ENCODE data around the gene ATPAF1.
"Not testable (repeated sequence)": the region's sequence is repeated elsewhere in the genome, so short reads cannot be mapped to it uniquely, and the experiment has no call there.

ATPAF1 gene

DNA sequence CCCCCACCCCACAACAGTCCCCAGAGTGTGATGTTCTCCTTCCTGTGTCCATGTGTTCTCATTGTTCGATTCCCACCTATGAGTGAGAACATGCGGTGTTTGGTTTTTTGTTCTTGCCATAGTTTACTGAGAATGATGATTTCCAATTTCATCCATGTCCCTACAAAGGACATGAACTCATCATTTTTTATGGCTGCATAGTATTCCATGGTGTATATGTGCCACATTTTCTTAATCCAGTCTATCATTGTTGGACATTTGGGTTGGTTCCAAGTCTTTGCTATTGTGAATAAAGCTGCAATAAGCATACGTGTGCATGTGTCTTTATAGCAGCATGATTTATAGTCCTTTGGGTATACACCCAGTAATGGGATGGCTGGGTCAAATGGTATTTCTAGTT, 17.0 kb downstream of the ATPAF1 start:
- POLR2A ChIA-PET: not testable (repeated sequence)
- H3K36me3 ChIP-seq (ENCODE audit: control insufficient read depth in 4 of 4, insufficient read depth in 4 of 4, low read length in 3 of 4): peaks cover 23 to 57% (median 30%) of the 10 kb centered on the region in 4 experiments

DNA sequence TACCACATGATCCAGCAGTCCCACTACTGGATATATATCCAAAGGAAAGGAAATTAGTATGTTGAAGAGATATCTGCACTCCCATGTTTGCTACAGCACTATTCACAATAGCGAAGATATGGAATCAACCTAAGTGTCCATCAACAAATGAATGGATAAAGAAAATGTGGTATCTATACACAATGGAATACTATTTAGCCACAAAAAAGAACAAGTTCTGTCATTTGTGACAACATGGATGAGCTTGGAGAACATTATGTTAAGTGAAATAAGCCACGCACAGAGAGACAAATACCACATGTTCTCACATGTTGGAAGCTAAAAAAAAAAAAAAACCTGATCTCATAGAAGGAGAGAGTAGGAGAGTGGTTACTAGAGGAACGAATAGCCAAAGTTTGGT, 17.7 kb downstream of the ATPAF1 start:
- Histone ChIP-seq H3K4me3 (ENCODE audit: control insufficient read depth in 1 of 7, extremely low read depth in 1 of 7, insufficient read depth in 4 of 7, low read depth in 2 of 7, low read length in 6 of 7) (no peak overlapping the region), H3K9me3 (ENCODE audit: control extremely low read depth in 1 of 5, control insufficient read depth in 4 of 5, insufficient read depth in 2 of 5, low read depth in 1 of 5, low read length in 4 of 5) (peaks cover 0 to 26% (median 7%) of the 10 kb centered on the region in 5 experiments), H3K27ac (ENCODE audit: insufficient read depth in 1 of 2, low read depth in 1 of 2, low read length in 2 of 2, poor library complexity in 1 of 2, severe bottlenecking in 2 of 2) (no peak overlapping the region), H3K4me1 (ENCODE audit: control extremely low read depth in 1 of 4, control insufficient read depth in 4 of 4, insufficient read depth in 4 of 4, low read length in 3 of 4) (no peaks in the 10 kb centered on the region), H3K36me3 (ENCODE audit: control insufficient read depth in 4 of 4, insufficient read depth in 4 of 4, low read length in 3 of 4) (peaks cover 17 to 51% (median 23%) of the 10 kb centered on the region in 4 experiments), H3K27me3 (replicated peaks in 2 of 5; ENCODE audit: control insufficient read depth in 4 of 5, insufficient read depth in 5 of 5, low read length in 4 of 5) (no peaks in the 10 kb centered on the region)
- no peak for DNase-seq
- ChIA-PET CTCF (no interaction called here), POLR2A (no interaction called here)
- WGBS (ENCODE audit: insufficient coverage): no CpG with 5 or more reads among the region's 3 CpGs

More for the DNA sequence above, 17.0 kb downstream of the ATPAF1 start:
- H3K4me3 ChIP-seq (ENCODE audit: control insufficient read depth in 1 of 7, extremely low read depth in 1 of 7, insufficient read depth in 4 of 7, low read depth in 2 of 7, low read length in 6 of 7); H3K4me1 ChIP-seq (ENCODE audit: control extremely low read depth in 1 of 4, control insufficient read depth in 4 of 4, insufficient read depth in 4 of 4, low read length in 3 of 4); H3K27ac ChIP-seq (ENCODE audit: insufficient read depth in 1 of 2, low read depth in 1 of 2, low read length in 2 of 2, poor library complexity in 1 of 2, severe bottlenecking in 2 of 2); CTCF ChIA-PET; DNase-seq; H3K27me3 ChIP-seq (replicated peaks in 2 of 5; ENCODE audit: control insufficient read depth in 4 of 5, insufficient read depth in 5 of 5, low read length in 4 of 5): not testable (repeated sequence)
- H3K9me3 ChIP-seq (ENCODE audit: control extremely low read depth in 1 of 5, control insufficient read depth in 4 of 5, insufficient read depth in 2 of 5, low read depth in 1 of 5, low read length in 4 of 5): peaks cover 0 to 26% (median 7%) of the 10 kb centered on the region in 5 experiments
- WGBS (ENCODE audit: insufficient coverage): no CpG with 5 or more reads among the region's 3 CpGs

DNA sequence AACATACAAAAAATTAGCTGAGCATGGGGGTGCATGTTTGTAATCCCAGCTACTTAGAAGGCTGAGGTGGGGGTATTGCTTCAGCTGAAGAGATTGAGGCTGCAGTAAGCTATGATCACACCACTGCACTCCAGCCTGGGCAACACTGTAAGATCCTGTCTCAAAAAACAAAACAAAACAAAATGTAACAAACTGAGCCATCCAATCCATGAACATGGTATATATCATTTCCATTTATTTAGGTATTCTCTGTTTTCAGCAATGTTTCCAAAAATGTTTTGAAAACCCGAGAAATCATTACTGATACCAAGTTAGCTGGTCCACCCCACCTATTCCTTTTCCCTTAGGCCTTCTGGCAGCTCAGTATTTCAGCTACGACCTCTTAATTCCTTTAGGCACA, 18.4 kb downstream of the ATPAF1 start:
- Histone ChIP-seq H3K36me3 (ENCODE audit: control insufficient read depth in 4 of 4, insufficient read depth in 4 of 4, low read length in 3 of 4) (peaks cover 16 to 45% (median 19%) of the 10 kb centered on the region in 4 experiments), H3K27me3 (replicated peaks in 2 of 5; ENCODE audit: control insufficient read depth in 4 of 5, insufficient read depth in 5 of 5, low read length in 4 of 5) (no peaks in the 10 kb centered on the region), H3K4me1 (ENCODE audit: control extremely low read depth in 1 of 4, control insufficient read depth in 4 of 4, insufficient read depth in 4 of 4, low read length in 3 of 4) (no peaks in the 10 kb centered on the region), H3K27ac (ENCODE audit: insufficient read depth in 1 of 2, low read depth in 1 of 2, low read length in 2 of 2, poor library complexity in 1 of 2, severe bottlenecking in 2 of 2) (no peak overlapping the region), H3K4me3 (ENCODE audit: control insufficient read depth in 1 of 7, extremely low read depth in 1 of 7, insufficient read depth in 4 of 7, low read depth in 2 of 7, low read length in 6 of 7) (no peak overlapping the region), H3K9me3 (ENCODE audit: control extremely low read depth in 1 of 5, control insufficient read depth in 4 of 5, insufficient read depth in 2 of 5, low read depth in 1 of 5, low read length in 4 of 5) (peaks cover 0 to 26% (median 7%) of the 10 kb centered on the region in 5 experiments)
- 100% methylated on average over 1 of the region's 2 CpGs for WGBS (ENCODE audit: insufficient coverage)
- CTCF ChIA-PET: no interaction called here
- DNase-seq: no peak
- POLR2A ChIA-PET: no interaction called here

GRCh38 chr1:46647611-46648010, 20.6 kb downstream of the ATPAF1 start:
- 90% methylated on average over 2 of the region's 3 CpGs for WGBS (ENCODE audit: insufficient coverage)
- no peak for DNase-seq
- no peak overlapping the region for H3K4me3 ChIP-seq (ENCODE audit: control insufficient read depth in 1 of 7, extremely low read depth in 1 of 7, insufficient read depth in 4 of 7, low read depth in 2 of 7, low read length in 6 of 7)
- POLR2A ChIA-PET: no interaction called here
- CTCF ChIA-PET: interaction anchor here (1.0 kb wide), 1 partner anchor 70 kb away, joined by 3 read pairs; no protein-coding TSS in a partner anchor
- H3K4me1 ChIP-seq (ENCODE audit: control extremely low read depth in 1 of 4, control insufficient read depth in 4 of 4, insufficient read depth in 4 of 4, low read length in 3 of 4): no peaks in the 10 kb centered on the region
- no peaks in the 10 kb centered on the region for H3K27me3 ChIP-seq (replicated peaks in 2 of 5; ENCODE audit: control insufficient read depth in 4 of 5, insufficient read depth in 5 of 5, low read length in 4 of 5)
- no peak overlapping the region for H3K27ac ChIP-seq (ENCODE audit: insufficient read depth in 1 of 2, low read depth in 1 of 2, low read length in 2 of 2, poor library complexity in 1 of 2, severe bottlenecking in 2 of 2)
- peaks cover 0 to 26% (median 7%) of the 10 kb centered on the region in 5 experiments for H3K9me3 ChIP-seq (ENCODE audit: control extremely low read depth in 1 of 5, control insufficient read depth in 4 of 5, insufficient read depth in 2 of 5, low read depth in 1 of 5, low read length in 4 of 5)
- peaks cover 13 to 46% (median 18%) of the 10 kb centered on the region in 4 experiments for H3K36me3 ChIP-seq (ENCODE audit: control insufficient read depth in 4 of 4, insufficient read depth in 4 of 4, low read length in 3 of 4)

- H3K36me3 ChIP-seq (ENCODE audit: control insufficient read depth in 4 of 4, insufficient read depth in 4 of 4, low read length in 3 of 4): peaks cover 13 to 44% (median 18%) of the 10 kb centered on the region in 4 experiments
- H3K4me1 ChIP-seq (ENCODE audit: control extremely low read depth in 1 of 4, control insufficient read depth in 4 of 4, insufficient read depth in 4 of 4, low read length in 3 of 4): no peaks in the 10 kb centered on the region
- no peaks in the 10 kb centered on the region for H3K27me3 ChIP-seq (replicated peaks in 2 of 5; ENCODE audit: control insufficient read depth in 4 of 5, insufficient read depth in 5 of 5, low read length in 4 of 5)
- H3K27ac ChIP-seq (ENCODE audit: insufficient read depth in 1 of 2, low read depth in 1 of 2, low read length in 2 of 2, poor library complexity in 1 of 2, severe bottlenecking in 2 of 2): no peak overlapping the region
- DNase-seq: no peak
- ChIA-PET POLR2A (no interaction called here), CTCF (no interaction called here)
- WGBS (ENCODE audit: insufficient coverage): no CpG with 5 or more reads among the region's 2 CpGs
- H3K4me3 ChIP-seq (ENCODE audit: control insufficient read depth in 1 of 7, extremely low read depth in 1 of 7, insufficient read depth in 4 of 7, low read depth in 2 of 7, low read length in 6 of 7): no peak overlapping the region
- H3K9me3 ChIP-seq (ENCODE audit: control extremely low read depth in 1 of 5, control insufficient read depth in 4 of 5, insufficient read depth in 2 of 5, low read depth in 1 of 5, low read length in 4 of 5): peaks cover 0 to 26% (median 7%) of the 10 kb centered on the region in 5 experiments
Observed at GRCh38 chr1:46646844-46647243, 21.3 kb downstream of the ATPAF1 start.

GRCh38 chr1:46646331-46646730, 21.8 kb downstream of the ATPAF1 start:
- Histone ChIP-seq H3K36me3 (ENCODE audit: control insufficient read depth in 4 of 4, insufficient read depth in 4 of 4, low read length in 3 of 4) (peaks cover 13 to 44% (median 18%) of the 10 kb centered on the region in 4 experiments), H3K27me3 (replicated peaks in 2 of 5; ENCODE audit: control insufficient read depth in 4 of 5, insufficient read depth in 5 of 5, low read length in 4 of 5) (no peaks in the 10 kb centered on the region), H3K4me3 (ENCODE audit: control insufficient read depth in 1 of 7, extremely low read depth in 1 of 7, insufficient read depth in 4 of 7, low read depth in 2 of 7, low read length in 6 of 7) (no peak overlapping the region), H3K9me3 (ENCODE audit: control extremely low read depth in 1 of 5, control insufficient read depth in 4 of 5, insufficient read depth in 2 of 5, low read depth in 1 of 5, low read length in 4 of 5) (peaks cover 0 to 26% (median 7%) of the 10 kb centered on the region in 5 experiments), H3K4me1 (ENCODE audit: control extremely low read depth in 1 of 4, control insufficient read depth in 4 of 4, insufficient read depth in 4 of 4, low read length in 3 of 4) (no peaks in the 10 kb centered on the region), H3K27ac (ENCODE audit: insufficient read depth in 1 of 2, low read depth in 1 of 2, low read length in 2 of 2, poor library complexity in 1 of 2, severe bottlenecking in 2 of 2) (no peak overlapping the region)
- DNase-seq: no peak
- POLR2A ChIA-PET: no interaction called here
- CTCF ChIA-PET: no interaction called here
- no CpG with 5 or more reads among the region's 1 CpG for WGBS (ENCODE audit: insufficient coverage)

GRCh38 chr1:46645815-46646214, 22.3 kb downstream of the ATPAF1 start:
- CTCF ChIA-PET: no interaction called here
- H3K9me3 ChIP-seq (ENCODE audit: control extremely low read depth in 1 of 5, control insufficient read depth in 4 of 5, insufficient read depth in 2 of 5, low read depth in 1 of 5, low read length in 4 of 5): peaks cover 0 to 26% (median 7%) of the 10 kb centered on the region in 5 experiments
- no peaks in the 10 kb centered on the region for H3K4me1 ChIP-seq (ENCODE audit: control extremely low read depth in 1 of 4, control insufficient read depth in 4 of 4, insufficient read depth in 4 of 4, low read length in 3 of 4)
- 100% methylated on average over 3 of the region's 4 CpGs for WGBS (ENCODE audit: insufficient coverage)
- H3K36me3 ChIP-seq (ENCODE audit: control insufficient read depth in 4 of 4, insufficient read depth in 4 of 4, low read length in 3 of 4): peaks cover 13 to 44% (median 18%) of the 10 kb centered on the region in 4 experiments
- POLR2A ChIA-PET: no interaction called here
- H3K4me3 ChIP-seq (ENCODE audit: control insufficient read depth in 1 of 7, extremely low read depth in 1 of 7, insufficient read depth in 4 of 7, low read depth in 2 of 7, low read length in 6 of 7): no peak overlapping the region
- H3K27me3 ChIP-seq (replicated peaks in 2 of 5; ENCODE audit: control insufficient read depth in 4 of 5, insufficient read depth in 5 of 5, low read length in 4 of 5): no peaks in the 10 kb centered on the region
- DNase-seq: no peak
- no peak overlapping the region for H3K27ac ChIP-seq (ENCODE audit: insufficient read depth in 1 of 2, low read depth in 1 of 2, low read length in 2 of 2, poor library complexity in 1 of 2, severe bottlenecking in 2 of 2)
